HG02981 (cell line): ENCODE measurements around the gene C1orf141.
A peak's percentile ranks its signal among the peaks of the same experiment; 100 is the strongest.
"Not testable (repeated sequence)": the region's sequence is repeated elsewhere in the genome, so short reads cannot be mapped to it uniquely, and the experiment has no call there.

Experiments used
- ATAC-seq: cut with Tn5 transposase; IDR thresholded peaks from one replicate; pipeline ENCODE4 v1.9.1; 2021; ENCODE audit warnings: mild to moderate bottlenecking, moderate library complexity; ENCODE audit not compliant: unreplicated experiment

C1orf141 gene

DNA sequence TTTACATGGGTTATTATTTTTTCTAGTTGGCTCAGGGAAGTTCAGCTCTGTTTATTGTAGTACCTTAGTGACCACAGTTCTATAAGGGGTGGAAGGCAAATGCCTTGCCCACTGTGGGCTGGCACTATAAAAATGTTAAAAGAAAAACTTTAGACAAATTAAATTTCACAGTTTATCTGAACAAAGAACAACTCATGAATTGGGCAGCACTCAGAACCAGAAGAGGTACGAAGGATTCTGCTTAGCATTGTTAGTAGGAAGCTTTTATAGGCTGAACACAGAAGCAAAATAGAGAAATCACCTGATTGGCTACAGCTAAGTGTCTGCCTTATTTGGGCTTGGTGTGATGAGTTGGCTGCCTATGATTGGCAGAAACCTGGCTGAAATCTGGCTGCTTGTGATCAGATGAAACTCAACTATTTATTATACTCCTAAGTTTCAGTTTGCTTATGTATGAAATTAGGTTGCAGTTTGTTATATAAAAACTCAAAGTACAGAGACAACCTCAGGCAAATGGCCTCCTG lies 45.0 kb downstream of the C1orf141 start:
- ATAC-seq = no peak

DNA sequence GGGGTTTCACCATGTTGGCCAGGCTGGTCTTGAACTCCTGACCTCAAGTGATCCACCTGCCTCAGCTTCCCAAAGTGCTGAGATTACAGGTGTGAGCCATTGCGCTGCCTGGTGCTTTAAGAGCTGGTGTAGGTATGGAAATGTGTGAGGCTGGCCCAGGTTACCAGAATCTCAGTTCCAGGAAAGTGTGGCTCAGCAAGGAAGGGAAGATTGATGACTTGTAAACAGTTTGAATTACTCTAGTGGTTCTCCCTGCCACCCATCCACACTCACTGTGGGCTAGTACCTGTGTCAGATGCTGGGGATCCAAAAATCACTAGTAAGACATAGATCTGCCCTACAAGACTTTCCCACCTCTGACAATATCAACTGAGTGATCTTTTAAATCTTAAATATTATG lies 46.3 kb downstream of the C1orf141 start:
- no peak for ATAC-seq

DNA sequence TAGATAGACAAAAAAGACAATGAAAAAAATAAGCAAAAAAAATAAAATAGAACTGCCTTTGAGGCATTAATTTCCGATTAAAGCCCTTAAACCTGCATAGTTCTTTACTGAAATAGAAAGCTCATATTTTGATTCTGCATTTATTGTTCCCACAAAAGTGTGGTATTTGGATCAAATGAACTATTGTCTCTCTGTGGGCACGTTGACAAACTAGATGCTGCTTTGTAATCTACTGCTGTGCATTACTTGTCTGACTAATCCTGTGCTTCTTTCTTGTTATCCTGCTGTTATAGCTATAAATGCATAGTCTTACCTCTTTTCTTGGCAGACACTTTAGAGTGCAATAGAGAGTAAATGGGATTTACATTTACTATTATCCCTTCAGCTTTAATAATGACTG lies 49.4 kb downstream of the C1orf141 start:
- ATAC-seq = no peak

DNA sequence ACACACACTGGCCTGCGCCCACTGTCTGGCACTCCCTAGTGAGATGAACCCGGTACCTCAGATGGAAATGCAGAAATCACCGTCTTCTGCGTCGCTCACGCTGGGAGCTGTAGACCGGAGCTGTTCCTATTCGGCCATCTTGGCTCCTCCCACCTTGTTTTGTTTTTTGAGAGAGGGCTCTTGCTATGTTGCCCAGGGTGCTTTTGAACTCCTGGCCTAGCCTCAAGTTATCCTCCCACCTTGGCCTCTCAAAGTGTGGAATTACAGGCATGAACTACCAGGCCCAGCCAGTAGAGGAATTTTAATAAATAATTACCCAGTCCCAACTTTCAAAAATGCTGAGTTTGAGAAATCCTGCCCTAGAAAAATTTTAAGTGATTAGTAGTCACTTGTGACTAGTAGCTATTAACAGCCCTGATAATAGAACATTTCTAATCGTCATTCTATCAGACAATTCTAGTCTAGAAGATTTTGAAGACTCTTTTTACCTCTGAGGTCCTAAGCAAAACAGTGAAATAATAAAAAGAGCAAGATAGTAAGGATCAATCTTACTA lies 49.9 kb downstream of the C1orf141 start:
- no peak for ATAC-seq

DNA sequence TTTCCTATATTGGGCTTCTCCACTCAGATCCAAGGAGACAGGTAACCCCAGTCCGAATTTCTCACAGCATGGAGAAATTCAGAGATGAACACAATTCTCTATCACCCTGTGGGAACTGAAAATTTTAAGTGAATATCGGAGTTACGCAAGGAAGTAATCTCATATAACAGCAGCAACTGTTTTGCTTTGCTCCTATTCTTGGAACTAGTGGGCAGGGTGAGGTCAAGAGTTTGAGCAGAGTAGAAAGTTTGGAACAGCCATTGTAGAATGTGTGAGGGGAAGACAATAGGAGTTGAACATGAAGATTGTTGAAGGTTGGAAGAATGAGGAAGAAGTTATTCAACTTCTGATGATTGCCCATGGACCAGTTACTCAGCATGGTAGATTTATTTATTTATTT lies 56.5 kb downstream of the C1orf141 start:
- no peak for ATAC-seq

DNA sequence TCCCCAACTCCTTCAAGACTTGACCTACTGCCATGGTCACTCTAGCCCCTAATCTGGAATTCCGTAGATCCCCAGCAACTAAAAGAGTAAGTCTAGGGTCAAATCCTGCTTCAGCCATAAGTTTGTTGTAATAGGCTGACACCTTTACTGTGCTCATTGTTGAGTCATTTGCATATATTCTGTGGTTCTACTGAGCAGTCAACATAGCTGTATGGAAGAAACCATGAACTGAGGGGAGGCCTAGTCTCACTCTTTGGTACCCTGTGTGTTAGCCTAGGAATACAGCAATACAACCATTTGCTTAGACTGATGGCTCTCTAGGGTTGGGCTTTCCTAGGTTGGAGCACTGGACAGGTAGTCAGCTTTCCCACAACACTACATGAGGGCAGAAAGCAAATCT lies 57.2 kb downstream of the C1orf141 start:
- ATAC-seq = no peak

DNA sequence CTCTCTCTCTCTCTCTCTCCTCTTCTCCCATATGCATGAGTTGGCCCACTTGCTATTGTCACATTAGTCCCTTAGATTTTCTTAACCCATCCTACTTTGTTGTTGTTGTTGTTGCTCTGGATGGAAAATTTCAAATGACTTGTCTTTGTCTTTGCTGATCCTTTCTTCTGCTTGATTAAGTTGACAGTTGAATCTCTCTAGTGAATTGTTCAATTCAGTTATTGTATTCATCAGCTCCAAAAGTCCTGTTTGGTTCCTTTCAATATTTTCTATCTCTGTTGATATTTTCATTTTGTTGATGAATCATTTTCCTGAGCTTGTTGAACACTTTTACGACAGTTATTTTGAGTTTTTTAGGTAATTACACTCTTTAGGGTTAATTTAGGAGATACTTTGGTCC lies 62.0 kb downstream of the C1orf141 start:
- ATAC-seq = no peak

DNA sequence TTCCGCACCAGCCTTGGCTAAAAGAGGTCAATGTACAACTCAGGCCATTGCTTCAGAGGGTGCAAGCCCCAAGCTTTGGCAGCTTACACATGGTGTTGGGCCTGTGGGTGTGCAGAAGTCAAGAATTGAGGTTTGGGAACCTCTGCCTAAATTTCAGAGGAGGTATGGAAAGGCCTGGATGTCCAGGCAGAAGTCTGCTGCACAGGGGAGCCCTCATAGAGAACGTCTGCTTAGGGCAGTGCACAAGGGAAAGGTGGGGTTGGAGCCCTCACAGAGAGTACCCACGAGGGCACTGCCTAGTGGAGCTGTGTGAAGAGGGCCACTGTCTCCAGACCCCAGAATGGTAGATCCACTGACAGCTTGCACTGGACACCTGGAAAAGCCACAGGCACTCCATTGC lies 67.1 kb downstream of the C1orf141 start:
- ATAC-seq = not testable (repeated sequence)

DNA sequence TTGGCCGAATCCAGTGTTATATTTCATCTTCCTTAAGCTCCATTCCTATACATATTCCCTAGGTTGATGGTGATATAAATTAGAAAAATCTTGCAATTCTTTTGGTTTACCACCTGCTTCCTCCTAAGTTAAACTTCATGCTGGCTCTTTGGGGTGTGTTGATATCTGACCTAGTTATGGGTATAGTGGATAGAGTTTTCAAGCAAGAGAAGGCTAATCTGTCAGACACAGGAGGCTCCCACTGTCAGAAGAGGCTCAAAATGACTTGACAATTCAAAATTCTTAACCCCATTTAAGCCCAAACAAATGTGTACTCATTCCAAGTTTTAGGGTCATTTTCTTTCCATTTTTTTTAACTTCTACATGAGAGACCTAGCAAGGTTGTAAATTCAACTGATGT lies 72.4 kb downstream of the C1orf141 start:
- ATAC-seq = no peak

DNA sequence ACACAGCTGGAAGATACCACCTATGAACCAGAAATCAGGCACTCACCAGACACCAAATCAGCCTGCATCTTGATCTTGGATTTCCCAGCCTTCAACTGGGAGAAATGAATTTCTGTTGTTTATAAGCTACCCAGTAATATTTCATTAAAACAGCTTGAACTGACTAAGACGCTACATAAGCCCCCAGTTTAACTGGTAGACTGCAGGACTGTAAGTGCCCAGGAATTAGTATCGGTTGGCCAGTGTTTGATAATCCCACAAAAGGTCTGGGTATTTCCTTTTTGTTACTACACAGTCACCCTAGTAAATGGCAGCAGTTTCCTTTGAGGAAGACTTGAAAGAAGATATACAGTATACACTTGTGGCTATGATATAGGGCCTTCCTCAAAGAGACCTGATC lies 73.5 kb downstream of the C1orf141 start:
- no peak for ATAC-seq

DNA sequence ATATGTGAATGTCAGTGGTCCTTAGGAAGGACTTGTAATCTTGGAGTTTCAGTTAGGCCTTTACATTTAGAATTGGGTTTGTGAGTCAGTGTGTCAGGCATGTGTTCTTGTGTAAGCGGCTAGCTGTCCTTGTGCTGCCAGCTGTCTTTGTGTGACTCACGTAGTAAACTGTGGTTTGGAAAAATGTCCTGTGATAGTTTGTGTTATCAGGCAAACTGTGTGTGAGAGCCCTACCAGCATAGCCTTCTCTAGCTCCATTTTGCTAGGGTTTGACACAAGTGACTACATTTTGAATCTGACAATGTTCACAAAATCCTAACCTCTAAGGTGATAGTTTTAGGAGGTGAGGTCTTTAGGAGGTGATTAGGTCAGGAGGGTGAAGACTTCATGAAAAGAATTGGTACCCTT lies 74.0 kb downstream of the C1orf141 start:
- no peak for ATAC-seq

DNA sequence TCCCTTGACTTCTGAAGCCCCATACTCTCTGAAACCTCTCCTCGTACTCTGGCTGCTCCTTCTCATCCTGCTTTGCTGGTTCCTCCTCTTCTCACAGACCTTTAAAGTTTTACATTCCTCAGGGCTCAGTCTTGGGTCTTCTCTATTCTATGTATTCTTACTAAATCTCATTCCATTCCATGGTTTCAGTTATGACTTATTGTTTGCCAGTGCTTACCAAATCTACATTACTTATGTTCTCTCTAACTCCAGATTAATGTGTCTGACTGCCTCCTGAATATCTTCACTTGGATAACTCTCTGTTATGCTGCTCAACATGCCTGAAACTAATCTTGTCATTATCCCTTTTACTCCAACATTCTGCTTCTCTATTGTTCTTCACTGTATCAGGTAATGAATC lies 75.4 kb downstream of the C1orf141 start:
- ATAC-seq = no peak

DNA sequence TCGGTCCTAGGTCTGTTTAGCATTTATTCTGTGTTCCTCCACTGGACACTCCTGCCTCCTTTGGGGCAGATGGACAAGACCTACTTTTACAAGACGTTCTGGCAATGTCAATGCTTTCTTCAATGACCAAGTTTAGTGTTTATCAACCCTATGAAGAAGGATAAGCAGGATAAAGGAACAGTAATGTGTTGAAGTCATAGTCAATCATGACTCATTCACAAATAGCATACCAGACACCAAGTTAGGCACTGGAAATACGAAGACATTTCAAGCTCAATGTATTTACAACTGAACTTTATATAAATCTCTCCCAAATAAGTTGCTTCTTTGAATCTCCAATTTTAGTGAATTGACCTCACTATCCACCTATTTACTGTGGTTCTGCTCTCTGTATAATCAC lies 76.0 kb downstream of the C1orf141 start:
- ATAC-seq = no peak

DNA sequence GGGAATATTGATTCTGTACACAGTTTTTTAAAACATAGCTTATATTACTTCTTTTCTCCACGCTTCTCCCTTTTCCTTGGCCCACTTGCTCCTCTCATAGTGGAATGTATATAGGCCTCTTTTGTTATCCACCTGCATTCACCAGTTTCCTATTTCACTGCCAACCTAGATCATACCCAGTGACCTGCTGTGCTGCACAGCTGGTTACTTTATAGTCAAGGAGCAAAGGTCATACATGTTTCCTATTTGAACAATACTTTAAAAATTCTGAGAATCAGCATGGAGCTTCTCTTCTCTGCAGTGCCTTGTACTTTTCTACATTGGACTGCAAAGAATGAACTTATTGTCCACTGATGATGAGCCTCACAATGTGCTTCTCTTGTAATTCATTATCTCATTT lies 76.5 kb downstream of the C1orf141 start:
- ATAC-seq = no peak

DNA sequence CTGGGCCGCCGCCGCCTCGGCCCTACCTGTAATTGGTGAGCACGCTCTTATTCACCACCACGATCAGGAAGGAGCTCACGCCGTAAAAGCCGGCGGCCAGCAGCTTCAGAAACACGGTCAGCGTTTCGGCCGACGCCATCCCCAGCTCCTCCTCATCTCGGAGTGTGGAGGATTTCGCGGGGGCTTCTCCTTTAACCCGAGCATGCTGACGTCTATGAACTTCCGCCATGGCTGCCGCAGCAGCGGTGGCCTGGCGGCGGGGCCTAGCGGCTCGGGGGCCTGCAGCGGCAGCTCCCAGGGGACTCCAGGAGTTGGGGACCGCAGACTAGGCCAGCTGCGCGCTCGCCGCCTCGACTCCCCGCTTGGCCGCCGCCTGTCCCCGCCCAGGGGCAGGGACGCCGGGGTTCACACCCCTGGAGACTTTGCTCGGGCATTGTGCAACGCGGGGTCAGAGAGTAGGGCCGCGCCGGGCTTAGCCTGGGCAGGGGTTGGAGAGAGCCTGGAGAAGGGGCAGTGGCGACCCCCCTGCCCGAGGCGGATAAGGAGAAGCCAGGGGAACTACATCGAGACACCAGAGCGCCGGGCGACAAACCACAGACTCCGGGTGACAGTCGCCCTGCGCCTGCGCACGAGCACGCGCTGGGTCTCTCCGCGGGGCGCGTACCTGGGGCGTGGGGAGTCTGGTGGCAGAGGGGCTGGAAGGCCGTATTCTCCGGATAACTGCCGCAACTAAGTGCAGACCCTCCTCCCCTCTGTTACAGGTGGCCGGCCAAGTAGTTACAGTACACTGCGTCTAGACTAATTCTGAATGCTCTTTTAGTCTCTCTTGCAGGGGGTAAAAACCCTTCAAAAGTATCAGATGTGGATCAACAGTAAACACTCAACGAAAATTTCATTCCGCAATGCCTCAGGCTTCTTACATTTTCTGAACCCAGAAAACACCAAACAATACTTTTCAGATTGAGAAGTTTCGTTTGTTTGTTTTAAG lies 80.7 kb downstream of the C1orf141 start, which contains the start of gene SLC35D1:
SLC35D1 (minus strand) TSS at position 364 of the 988 bp plus-strand sequence; CDS start at position 229, 135 bp downstream.
- peak; percentile 78 for ATAC-seq

DNA sequence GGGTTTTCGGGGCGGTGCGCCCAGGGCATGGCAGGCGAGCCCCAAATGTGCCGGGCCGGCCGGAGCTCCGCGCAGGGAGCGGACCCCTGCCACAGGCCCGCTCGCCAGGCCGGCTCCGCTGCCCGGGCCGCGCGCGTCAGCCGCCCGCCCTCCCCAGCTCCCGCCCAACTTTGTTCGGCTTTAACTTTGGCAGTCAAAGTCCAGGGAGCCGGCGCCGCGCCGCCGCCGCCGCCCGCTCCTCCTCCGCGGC lies 81.3 kb downstream of the C1orf141 start:
- ATAC-seq = peak; percentile 32

DNA sequence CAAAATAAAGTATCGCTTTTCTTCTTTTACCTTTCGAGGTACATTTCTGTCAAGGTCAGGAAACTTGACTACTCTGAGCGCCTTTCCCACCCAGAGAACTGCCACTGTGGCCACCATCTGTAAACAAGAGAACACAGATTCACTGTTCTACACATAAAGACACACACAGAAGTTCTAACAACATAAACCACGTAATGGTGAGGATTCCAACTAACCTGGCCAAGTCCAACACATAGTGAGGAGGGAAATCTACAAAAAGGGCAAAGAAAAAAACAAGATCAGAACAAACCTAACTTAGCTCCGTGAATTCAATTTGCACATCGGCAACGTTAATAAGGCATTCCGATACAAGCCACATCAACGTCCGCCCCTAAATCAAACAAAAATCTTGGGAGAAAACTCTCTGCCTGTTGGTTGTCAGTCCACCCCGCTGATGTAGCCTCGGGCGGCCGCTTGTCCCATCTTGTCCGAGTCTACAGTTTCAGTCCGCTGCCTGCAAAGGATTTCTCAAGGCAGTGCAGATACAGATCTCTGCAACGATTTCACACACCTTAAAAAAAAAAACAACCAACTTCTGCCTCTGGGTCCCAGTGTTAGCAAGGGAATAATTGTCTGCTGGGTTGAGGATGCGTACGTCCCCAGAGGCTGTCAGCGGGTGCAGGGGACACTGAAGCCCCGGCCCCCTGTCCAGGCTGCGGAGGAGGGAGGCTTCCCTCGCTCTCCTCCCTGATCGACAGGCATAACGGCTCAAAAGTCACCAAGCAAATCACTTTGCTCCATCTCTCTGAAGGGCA lies 81.8 kb downstream of the C1orf141 start:
- peak; percentile 7 for ATAC-seq

DNA sequence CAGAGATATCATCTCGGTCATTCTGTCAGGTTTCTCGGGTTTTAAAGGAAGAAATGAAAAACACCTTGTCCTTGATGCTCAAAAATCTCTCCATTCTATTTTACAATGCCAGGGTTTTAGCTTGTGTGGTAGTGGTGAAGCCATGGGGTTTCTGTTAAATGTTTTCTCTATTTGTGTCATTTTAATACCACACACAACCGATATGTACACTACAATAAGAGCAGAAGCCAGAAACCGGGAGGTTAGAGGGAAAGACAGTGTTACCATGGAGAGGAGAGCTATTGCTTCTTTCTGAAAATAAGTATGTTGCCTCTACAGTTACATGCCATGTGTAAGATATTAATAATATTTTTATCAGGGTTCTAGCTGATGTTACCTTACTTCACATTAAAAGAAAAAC lies 83.6 kb downstream of the C1orf141 start:
- no peak for ATAC-seq

DNA sequence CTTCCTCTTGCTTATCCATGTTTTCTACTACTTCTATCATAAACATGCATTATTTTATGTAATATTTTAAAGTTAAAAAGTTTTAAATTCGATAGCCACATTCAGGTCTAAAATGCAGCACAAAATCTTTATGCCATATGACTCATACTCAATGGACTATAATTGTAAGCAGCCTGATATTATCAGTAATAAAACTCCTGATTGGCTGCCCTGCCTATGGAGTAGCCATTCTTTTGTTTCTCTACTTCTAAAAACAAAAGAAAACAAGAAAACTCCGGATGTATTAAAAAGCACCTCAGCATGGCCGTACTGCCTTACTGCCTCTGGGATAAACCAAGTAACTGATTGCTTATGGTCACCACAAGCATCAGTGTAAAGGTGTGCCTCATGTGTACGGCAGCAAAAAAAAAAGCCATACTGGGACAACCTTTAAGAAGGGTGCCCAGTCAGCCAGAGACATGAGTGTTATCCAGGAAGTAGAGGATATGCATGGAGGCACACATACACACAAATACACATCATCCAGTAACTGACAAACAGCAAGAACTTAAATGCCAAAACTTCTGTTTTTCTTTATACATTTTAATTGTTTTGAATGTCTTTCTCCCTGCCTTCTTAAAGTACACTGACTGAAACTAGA lies 90.0 kb downstream of the C1orf141 start:
- ATAC-seq = no peak

DNA sequence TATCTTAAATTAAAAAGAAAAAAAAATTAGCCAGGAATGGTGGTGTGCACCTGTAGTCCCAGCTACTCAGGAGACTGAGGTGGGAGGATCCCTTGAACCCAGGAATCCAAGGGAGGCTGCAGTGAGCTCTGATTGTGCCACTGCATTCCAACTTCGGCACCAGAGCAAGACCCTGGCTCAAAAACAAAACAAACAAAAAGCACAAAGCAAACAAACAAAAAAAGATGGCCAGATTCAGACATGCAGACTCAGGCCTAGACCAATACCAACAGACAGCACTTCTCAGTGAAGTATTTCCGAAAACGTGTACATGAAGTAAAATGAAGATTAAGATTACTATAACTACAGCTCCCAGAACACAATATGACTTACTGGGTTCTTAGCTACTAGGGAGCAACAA lies 91.4 kb downstream of the C1orf141 start:
- ATAC-seq = no peak
